ENCODE results near the gene PLXNC1.

PLXNC1 gene

DNA sequence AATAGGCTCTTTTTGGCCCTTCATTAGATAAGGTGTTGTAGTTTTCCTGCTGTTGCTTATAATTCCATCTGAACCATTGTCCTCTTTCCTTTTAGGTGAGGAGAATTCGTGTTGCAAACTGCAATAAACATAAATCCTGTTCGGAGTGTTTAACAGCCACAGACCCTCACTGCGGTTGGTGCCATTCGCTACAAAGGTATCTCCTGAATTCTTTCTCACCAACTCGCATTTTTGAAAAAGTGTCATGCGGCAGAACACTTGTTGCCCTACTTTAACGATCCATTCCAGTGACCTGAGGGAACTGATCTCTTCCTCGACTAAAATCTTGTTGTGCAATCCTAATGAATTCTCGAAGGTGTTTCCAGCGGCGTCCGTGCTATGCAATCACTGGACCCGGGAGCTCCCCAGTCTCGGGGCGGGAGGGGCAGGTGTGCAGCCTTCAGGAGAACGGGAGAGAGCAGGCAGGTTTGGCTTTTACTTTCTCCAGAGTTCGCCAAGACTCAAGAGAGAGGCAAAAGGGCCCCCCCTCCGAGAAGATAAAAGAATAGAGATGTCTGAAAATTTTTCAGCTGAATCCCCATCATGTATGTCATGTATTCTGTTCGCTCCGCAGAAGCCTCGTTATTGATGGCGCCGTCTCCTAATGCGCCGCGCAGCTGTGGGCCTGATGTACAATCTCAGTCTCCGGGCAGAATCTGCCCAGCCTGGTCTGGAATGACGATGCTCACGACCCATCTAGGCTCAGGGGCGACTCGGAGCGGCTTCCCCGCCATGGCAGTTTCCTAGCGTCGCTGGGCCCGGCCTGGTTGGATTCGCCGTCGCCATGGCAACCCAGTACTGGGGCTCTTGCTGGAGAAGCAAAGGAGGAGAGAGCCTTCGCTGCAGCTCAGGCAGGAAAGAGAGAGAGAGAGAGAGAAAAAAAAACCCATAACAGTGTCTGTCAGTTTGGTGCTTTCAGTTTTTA, 38.2 kb downstream of the PLXNC1 start:
- no peak overlapping the region for H3K27ac Mint-ChIP-seq
- H3K27me3 Mint-ChIP-seq, result peaks cover 2% of the 10 kb centered on the region
- H3K36me3 Mint-ChIP-seq (ENCODE audit: low read depth), result no peaks in the 10 kb centered on the region
- no peaks in the 10 kb centered on the region for H3K9me3 Mint-ChIP-seq
- H3K4me1 Mint-ChIP-seq (ENCODE audit: low read depth), result no peaks in the 10 kb centered on the region
- no peak overlapping the region for H3K4me3 Mint-ChIP-seq
- intact Hi-C loops (cut with micrococcal nuclease), result no loop called here

DNA sequence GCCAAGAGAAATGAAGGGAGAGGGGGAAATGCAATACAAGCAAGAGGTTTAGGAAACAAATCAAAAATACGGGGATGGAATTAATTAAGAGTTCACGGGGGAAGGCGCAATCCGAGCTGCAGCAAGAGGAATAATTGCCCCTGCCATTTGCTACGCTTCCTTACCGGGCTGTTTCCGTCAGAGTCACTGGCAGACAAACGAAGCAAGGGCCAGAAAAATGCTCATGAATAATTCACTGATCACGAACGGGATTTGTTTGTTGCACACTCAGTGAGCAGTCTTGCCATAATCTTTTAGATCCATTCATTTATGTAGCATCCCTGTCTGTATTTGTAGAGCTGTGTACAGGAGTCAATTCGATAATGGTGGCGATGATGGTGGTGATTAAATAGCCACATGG, 39.0 kb downstream of the PLXNC1 start:
- Mint-ChIP-seq H3K9me3 (no peaks in the 10 kb centered on the region), H3K27me3 (peaks cover 2% of the 10 kb centered on the region), H3K4me1 (ENCODE audit: low read depth) (no peaks in the 10 kb centered on the region), H3K4me3 (no peak overlapping the region), H3K36me3 (ENCODE audit: low read depth) (no peaks in the 10 kb centered on the region), H3K27ac (no peak overlapping the region)
- intact Hi-C loops (cut with micrococcal nuclease), result no loop called here

DNA sequence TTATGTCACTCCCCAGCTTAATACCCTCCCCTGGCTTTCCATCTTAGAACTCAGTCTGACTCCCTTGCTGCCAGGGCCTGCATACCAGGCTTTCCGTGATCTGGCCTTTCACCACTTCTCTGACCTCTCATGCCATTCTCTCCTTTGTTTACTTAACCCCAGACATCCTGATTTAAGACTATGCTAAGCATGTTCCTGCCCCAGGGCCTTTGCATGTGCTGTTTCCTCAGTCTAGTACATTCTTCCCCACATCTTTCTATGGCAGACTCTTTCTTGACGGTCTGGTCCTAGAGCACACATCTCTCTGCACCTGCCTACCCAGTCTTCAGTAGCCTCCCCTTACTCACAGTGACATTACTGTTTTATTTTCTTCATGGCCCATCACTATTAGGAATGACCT, 42.2 kb downstream of the PLXNC1 start:
- no peaks in the 10 kb centered on the region for H3K27me3 Mint-ChIP-seq
- no peaks in the 10 kb centered on the region for H3K9me3 Mint-ChIP-seq
- no peak overlapping the region for H3K27ac Mint-ChIP-seq
- H3K4me1 Mint-ChIP-seq (ENCODE audit: low read depth), result no peaks in the 10 kb centered on the region
- H3K4me3 Mint-ChIP-seq, result no peak overlapping the region
- intact Hi-C loops (cut with micrococcal nuclease), result no loop called here
- H3K36me3 Mint-ChIP-seq (ENCODE audit: low read depth), result peaks cover 6% of the 10 kb centered on the region

DNA sequence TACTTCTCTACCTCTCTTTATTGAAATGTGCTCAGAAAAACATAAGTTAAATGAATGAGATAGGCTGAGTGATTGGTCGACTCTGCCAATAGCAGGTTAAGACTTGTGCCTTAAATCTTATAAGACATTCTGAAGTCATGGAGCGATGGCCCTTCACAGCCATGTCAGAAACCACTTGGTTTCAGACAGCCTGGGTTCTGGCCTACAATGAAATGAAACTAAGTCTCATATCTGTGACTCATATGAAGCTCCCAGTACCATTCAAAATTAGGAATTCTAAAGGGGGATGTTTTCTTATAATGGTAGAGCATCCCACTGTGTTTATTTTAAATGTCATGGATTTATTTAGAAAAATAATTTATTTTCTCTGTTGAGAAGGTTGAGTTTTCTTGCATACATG, 42.6 kb downstream of the PLXNC1 start:
- H3K36me3 Mint-ChIP-seq (ENCODE audit: low read depth), result peaks cover 6% of the 10 kb centered on the region
- no peak overlapping the region for H3K4me3 Mint-ChIP-seq
- intact Hi-C loops (cut with micrococcal nuclease), result no loop called here
- no peaks in the 10 kb centered on the region for H3K27me3 Mint-ChIP-seq
- H3K4me1 Mint-ChIP-seq (ENCODE audit: low read depth), result no peaks in the 10 kb centered on the region
- H3K27ac Mint-ChIP-seq, result no peak overlapping the region
- H3K9me3 Mint-ChIP-seq, result no peaks in the 10 kb centered on the region

DNA sequence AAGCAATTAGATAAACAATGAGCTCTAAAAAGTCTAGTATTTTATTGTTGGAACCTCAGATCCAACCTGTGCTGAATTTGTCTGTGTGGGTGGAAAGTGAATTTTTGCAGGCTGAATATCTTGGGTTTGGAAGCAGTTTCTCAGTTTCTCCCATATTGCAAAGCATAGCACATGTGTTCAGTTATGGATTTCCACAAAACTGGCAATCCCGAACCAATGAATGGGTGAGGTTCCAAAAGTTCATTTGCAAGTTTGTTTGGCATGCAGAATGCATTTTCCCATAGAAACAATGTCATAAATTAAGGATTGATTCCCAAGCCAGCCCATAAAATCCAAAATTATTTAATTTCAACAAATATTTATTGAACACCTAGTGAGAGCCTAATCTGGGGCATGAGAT, 43.4 kb downstream of the PLXNC1 start:
- Mint-ChIP-seq H3K9me3 (no peaks in the 10 kb centered on the region), H3K4me1 (ENCODE audit: low read depth) (no peaks in the 10 kb centered on the region), H3K27me3 (no peaks in the 10 kb centered on the region), H3K36me3 (ENCODE audit: low read depth) (peaks cover 6% of the 10 kb centered on the region), H3K27ac (no peak overlapping the region), H3K4me3 (no peak overlapping the region)
- intact Hi-C loops (cut with micrococcal nuclease), result no loop called here

DNA sequence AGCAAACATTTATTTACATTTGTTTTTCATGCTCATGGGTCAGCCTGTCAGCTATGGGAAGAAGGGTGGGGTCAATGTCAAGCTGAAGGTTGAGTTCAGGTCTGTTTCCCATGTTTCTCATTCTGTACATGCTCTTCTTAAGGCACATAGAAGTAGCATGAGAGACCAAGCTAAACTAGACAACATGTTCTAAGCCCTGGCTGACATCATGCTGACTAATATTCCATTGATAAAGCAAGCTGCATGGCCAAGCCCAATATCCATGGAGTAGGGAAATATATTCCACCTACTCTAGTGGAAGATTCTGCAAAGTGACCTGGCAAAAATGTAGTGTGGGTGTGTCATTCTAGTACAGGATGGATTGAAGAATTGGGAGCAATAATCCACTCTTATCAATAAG, 44.1 kb downstream of the PLXNC1 start:
- peaks cover 6% of the 10 kb centered on the region for H3K36me3 Mint-ChIP-seq (ENCODE audit: low read depth)
- H3K4me1 Mint-ChIP-seq (ENCODE audit: low read depth), result no peaks in the 10 kb centered on the region
- H3K9me3 Mint-ChIP-seq, result no peaks in the 10 kb centered on the region
- intact Hi-C loops (cut with micrococcal nuclease), result no loop called here
- H3K27me3 Mint-ChIP-seq, result no peaks in the 10 kb centered on the region
- H3K27ac Mint-ChIP-seq, result no peak overlapping the region
- no peak overlapping the region for H3K4me3 Mint-ChIP-seq

DNA sequence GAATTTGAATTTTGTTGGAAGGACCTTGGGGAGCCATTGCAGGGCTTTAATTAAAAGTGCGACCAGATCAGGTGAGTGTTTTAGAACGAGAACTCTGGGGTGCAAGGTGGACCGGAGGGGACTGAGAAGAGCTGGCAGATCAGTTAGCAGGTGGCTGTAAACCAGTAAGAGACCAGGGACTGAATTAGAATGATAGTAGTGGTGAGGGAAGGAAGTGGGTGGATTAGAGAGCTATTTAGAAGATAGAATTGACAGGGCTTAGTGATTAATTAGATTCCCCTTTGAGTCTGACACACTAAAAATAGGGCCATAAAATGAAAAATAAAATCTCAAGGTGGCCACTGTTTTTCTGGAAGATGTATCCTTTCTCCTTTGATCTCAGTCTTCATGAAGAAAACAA, 44.8 kb downstream of the PLXNC1 start:
- Mint-ChIP-seq H3K4me3 (no peak overlapping the region), H3K4me1 (ENCODE audit: low read depth) (no peaks in the 10 kb centered on the region), H3K27me3 (no peaks in the 10 kb centered on the region), H3K27ac (no peak overlapping the region), H3K9me3 (no peaks in the 10 kb centered on the region), H3K36me3 (ENCODE audit: low read depth) (peaks cover 6% of the 10 kb centered on the region)
- intact Hi-C loops (cut with micrococcal nuclease), result no loop called here

DNA sequence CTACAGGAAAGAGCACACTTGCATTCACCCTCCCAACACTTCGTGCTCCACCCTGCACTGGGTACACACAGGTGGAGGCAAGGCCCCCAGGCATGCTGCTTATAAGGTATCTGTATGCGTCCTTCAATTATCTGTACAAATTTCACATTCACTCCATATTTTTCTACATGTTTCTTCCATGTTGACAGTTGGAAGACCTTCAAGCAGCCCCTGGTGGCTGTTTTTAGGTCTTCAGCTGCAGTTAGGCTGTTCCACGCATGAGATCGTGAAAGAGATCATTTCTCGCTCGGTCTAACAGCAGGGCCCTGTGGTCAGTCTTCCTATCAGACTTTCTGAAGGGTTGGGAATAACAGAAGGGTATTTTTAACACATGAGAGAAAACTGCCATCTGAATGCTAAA, 47.1 kb downstream of the PLXNC1 start:
- intact Hi-C loops (cut with micrococcal nuclease), result no loop called here
- Mint-ChIP-seq H3K9me3 (no peaks in the 10 kb centered on the region), H3K4me1 (ENCODE audit: low read depth) (no peaks in the 10 kb centered on the region), H3K36me3 (ENCODE audit: low read depth) (peaks cover 6% of the 10 kb centered on the region), H3K27me3 (no peaks in the 10 kb centered on the region), H3K4me3 (no peak overlapping the region), H3K27ac (no peak overlapping the region)

DNA sequence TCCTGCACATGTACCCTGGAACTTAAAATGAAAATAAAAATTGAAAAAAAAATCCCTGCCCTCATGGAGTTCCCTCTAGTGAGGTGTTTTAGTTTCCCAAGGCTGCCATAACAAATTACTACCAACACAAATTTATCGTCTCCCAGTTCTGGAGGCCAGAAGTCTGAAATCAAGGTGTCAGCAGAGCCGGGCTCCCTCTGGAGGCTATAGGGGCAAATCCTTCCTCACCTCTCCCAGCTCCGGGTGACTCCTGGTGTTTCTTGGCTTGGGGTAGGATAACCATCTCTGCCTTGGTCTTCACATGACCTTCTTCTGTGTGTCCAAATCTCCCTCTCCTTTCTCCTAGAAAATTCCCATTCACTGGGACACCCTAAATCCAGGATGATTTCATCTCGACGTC, 50.1 kb downstream of the PLXNC1 start:
- Mint-ChIP-seq H3K9me3 (no peaks in the 10 kb centered on the region), H3K27me3 (no peaks in the 10 kb centered on the region), H3K27ac (no peak overlapping the region), H3K4me1 (ENCODE audit: low read depth) (peaks cover 5% of the 10 kb centered on the region), H3K36me3 (ENCODE audit: low read depth) (peaks cover 4% of the 10 kb centered on the region), H3K4me3 (no peak overlapping the region)
- intact Hi-C loops (cut with micrococcal nuclease), result no loop called here

DNA sequence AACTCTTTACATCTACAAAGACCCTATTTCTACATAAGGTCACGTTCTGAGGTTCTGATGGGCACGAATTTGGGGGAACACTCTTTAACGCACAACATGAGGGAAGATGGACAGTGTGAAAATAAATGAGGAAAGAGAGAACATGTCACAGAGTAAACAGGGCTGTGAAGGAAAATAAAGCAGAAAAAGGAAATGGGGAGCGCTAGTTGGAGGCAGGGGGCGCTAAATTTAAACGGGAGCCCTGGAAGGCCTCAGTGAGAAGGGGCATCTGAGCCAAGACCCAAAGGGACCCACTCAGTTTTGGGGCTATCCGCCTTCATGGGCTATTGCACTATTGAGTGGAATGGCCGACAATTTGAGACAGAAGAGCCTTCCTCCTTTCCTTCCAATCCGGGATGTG, 50.5 kb downstream of the PLXNC1 start:
- no peak overlapping the region for H3K4me3 Mint-ChIP-seq
- H3K27ac Mint-ChIP-seq, result no peak overlapping the region
- peaks cover 5% of the 10 kb centered on the region for H3K4me1 Mint-ChIP-seq (ENCODE audit: low read depth)
- intact Hi-C loops (cut with micrococcal nuclease), result no loop called here
- H3K9me3 Mint-ChIP-seq, result no peaks in the 10 kb centered on the region
- H3K27me3 Mint-ChIP-seq, result no peaks in the 10 kb centered on the region
- no peaks in the 10 kb centered on the region for H3K36me3 Mint-ChIP-seq (ENCODE audit: low read depth)

DNA sequence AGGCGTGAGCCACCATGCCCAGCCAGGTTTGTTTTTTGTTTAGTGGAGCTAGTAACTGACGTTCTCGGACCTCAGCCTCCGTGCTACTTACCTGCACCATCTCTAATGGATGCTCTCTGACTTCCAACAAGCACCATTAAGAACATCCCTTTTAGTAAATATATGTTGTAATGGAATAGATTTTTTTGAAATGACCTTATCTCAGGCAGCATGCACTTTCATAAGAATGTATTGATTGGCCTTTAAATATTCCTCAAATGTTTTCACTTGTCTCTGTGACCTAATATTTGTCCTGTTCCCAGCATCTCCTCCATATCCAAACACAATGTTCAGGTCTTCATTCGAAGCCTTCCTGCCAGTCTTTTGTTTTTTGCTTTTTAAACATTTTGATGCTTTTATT, 51.7 kb downstream of the PLXNC1 start:
- peaks cover 11% of the 10 kb centered on the region for H3K4me1 Mint-ChIP-seq (ENCODE audit: low read depth)
- intact Hi-C loops (cut with micrococcal nuclease), result loop anchor here (10.0 kb wide), 1 partner anchor 45 kb away; no protein-coding TSS in a partner anchor
- H3K9me3 Mint-ChIP-seq, result no peaks in the 10 kb centered on the region
- H3K4me3 Mint-ChIP-seq, result no peak overlapping the region
- H3K27me3 Mint-ChIP-seq, result no peaks in the 10 kb centered on the region
- H3K27ac Mint-ChIP-seq, result no peak overlapping the region
- H3K36me3 Mint-ChIP-seq (ENCODE audit: low read depth), result no peaks in the 10 kb centered on the region

DNA sequence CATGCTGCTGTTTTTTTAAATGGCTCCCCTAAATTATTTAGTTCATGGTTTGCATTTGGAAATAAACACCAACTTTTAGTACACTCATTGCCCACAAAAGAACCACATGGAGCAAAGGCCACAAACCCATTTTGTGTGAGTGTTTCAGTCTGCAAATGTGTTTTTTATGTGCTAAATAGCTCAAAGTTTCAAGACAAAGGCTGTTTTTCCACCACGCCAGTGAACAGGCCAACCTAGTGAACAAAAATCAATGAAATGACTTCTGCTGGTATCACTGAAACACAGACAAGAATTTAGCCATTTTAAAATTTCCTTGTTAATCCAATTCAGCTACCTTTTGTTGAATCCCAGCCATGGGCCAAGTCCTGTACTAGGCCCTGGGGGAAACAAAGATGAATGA, 52.3 kb downstream of the PLXNC1 start:
- Mint-ChIP-seq H3K27ac (no peak overlapping the region), H3K4me3 (no peak overlapping the region), H3K9me3 (no peaks in the 10 kb centered on the region), H3K4me1 (ENCODE audit: low read depth) (peaks cover 15% of the 10 kb centered on the region), H3K36me3 (ENCODE audit: low read depth) (no peaks in the 10 kb centered on the region), H3K27me3 (no peaks in the 10 kb centered on the region)
- intact Hi-C loops (cut with micrococcal nuclease), result loop anchor here (10.0 kb wide), 1 partner anchor 46 kb away; no protein-coding TSS in a partner anchor

DNA sequence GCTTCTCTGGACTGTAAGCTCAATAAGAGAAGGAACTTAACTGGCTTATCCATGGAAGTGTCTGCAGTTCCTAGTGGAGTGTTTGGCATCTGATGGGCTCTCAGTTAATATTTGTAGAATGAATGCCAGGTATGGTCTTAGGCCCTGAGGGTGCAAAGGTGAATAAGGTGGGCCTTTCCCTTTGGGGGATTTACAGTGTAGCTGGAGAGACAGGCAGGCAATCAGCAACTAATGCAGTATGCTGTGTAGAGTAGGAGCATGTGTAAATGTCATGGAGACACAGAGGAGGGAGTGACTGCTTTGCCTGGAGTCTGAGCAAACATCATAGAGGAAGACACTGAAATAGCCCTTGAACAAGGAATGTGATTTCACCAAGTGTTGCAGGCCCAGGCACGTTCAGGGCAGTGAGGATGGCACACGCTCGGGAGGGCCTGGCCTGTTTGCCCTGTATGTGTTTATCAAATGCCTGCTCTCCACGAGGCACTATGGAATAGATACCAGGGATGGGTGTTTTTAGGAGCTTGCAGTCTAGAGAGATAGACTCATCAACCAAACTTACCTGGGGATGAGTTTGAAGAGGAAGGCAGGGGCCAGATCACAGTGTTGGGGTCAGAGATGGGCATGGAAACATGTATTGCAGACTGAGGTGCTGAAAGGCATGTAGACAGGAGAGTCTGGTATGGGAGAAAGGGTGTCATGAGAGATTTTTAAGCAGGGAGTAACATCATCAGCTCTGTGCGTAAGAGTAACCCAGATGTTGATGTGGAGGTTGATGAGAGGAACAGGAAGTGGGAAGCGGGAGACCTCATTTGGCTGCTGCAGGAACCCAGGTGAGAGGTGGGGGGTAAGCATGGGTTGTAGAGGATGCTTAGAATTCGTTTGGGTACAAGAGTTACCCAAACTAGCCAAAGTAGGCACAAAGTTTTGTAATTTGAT, 54.1 kb downstream of the PLXNC1 start:
- intact Hi-C loops (cut with micrococcal nuclease), result loop anchor here (10.0 kb wide), 1 partner anchor 48 kb away; no protein-coding TSS in a partner anchor
- Mint-ChIP-seq H3K9me3 (no peaks in the 10 kb centered on the region), H3K4me3 (no peak overlapping the region)

DNA sequence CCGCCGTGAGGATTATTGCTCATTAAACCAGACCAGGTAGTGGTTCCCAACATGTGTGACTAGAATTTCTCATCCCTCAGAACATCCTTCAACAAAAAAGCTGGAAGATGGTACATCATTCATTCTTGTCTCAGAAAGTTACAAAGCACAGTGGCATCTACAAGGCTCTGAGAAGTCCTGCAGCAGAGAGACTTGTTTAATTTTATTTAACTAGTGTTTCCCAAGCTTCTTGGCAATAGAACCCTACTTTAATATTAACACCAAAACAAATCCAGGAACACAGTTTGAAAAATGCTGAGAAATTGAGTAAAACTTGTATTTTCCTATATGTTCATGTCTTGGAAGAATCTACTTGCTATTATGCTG, 54.8 kb downstream of the PLXNC1 start:
- Mint-ChIP-seq H3K36me3 (ENCODE audit: low read depth) (no peaks in the 10 kb centered on the region), H3K27me3 (no peaks in the 10 kb centered on the region), H3K4me1 (ENCODE audit: low read depth) (peaks cover 31% of the 10 kb centered on the region), H3K4me3 (no peak overlapping the region), H3K9me3 (no peaks in the 10 kb centered on the region), H3K27ac (no peak overlapping the region)
- intact Hi-C loops (cut with micrococcal nuclease), result loop anchor here (10.0 kb wide), 1 partner anchor 48 kb away; no protein-coding TSS in a partner anchor

More for the DNA sequence above, 54.1 kb downstream of the PLXNC1 start:
- H3K4me1 Mint-ChIP-seq (ENCODE audit: low read depth), result peaks cover 25% of the 10 kb centered on the region
- H3K27ac Mint-ChIP-seq, result no peak overlapping the region
- no peaks in the 10 kb centered on the region for H3K36me3 Mint-ChIP-seq (ENCODE audit: low read depth)
- H3K27me3 Mint-ChIP-seq, result no peaks in the 10 kb centered on the region
